HepG2 (cell line): ENCODE results near the gene HOMEZ. TPM values are rescaled to one million over a fixed set of nuclear protein-coding genes. Genes with fewer than 3 reads are reported as not detected.

ENCODE experiments used
- ATAD3A ChIP-seq: sonication (generic); formaldehyde crosslinking; IDR thresholded peaks from 2 replicates; pipeline ENCODE4 v1.4.0; 2020; ENCODE audit warnings: missing genetic modification reagents
- EHMT2 ChIP-seq: fragments of 200-600 bp; sonication (generic); IDR thresholded peaks from 2 replicates; pipeline ENCODE4 v1.7.0; 2017; ENCODE audit warnings: antibody characterized with exemption, low read depth, low read length, borderline replicate concordance
- ELF4 ChIP-seq: sonication (generic); formaldehyde crosslinking; IDR thresholded peaks from 2 replicates; pipeline ENCODE4 v1.5.0; 2020; ENCODE audit warnings: missing genetic modification reagents, mild to moderate bottlenecking, moderate library complexity, borderline replicate concordance
- FOXJ3 ChIP-seq: sonication (generic); formaldehyde crosslinking; IDR thresholded peaks from 2 replicates; pipeline ENCODE4 v1.4.0; 2020; ENCODE audit warnings: missing genetic modification reagents, mild to moderate bottlenecking, borderline replicate concordance
- KDM5B ChIP-seq: sonication (generic); formaldehyde crosslinking; IDR thresholded peaks from 2 replicates; pipeline ENCODE4 v1.4.0; 2020; ENCODE audit warnings: missing genetic modification reagents, mild to moderate bottlenecking, borderline replicate concordance
- NFIC ChIP-seq: IDR thresholded peaks from 2 replicates; pipeline ENCODE4 v1.6.1; 2012; ENCODE audit warnings: mild to moderate bottlenecking, low read length, inconsistent platforms
- PHF21A ChIP-seq: sonication (generic); formaldehyde crosslinking; IDR thresholded peaks from 2 replicates; pipeline ENCODE4 v1.5.0; 2020; ENCODE audit warnings: mild to moderate bottlenecking, missing genetic modification reagents
- RARG ChIP-seq: sonication (generic); formaldehyde crosslinking; IDR thresholded peaks from 2 replicates; pipeline ENCODE4 v1.4.0; 2020; ENCODE audit warnings: low read depth, mild to moderate bottlenecking, missing genetic modification reagents
- THAP8 ChIP-seq: sonication (generic); formaldehyde crosslinking; IDR thresholded peaks from 2 replicates; pipeline ENCODE4 v1.5.1; 2020; ENCODE audit warnings: missing genetic modification reagents, mild to moderate bottlenecking, borderline replicate concordance
- TOPORS ChIP-seq: sonication (generic); formaldehyde crosslinking; IDR thresholded peaks from 2 replicates; pipeline ENCODE4 v1.8.0; 2023; ENCODE audit warnings: mild to moderate bottlenecking, missing genetic modification reagents
- ZFP36L2 ChIP-seq: sonication (generic); formaldehyde crosslinking; IDR thresholded peaks from 2 replicates; pipeline ENCODE4 v1.4.0; 2020; ENCODE audit warnings: missing genetic modification reagents
- ZNF142 ChIP-seq: sonication (generic); formaldehyde crosslinking; IDR thresholded peaks from 2 replicates; pipeline ENCODE4 v1.4.0; 2020; ENCODE audit warnings: missing genetic modification reagents
- ZNF30 ChIP-seq: sonication (generic); formaldehyde crosslinking; IDR thresholded peaks from 2 replicates; pipeline ENCODE4 v1.5.0; 2020; ENCODE audit warnings: mild to moderate bottlenecking, missing genetic modification reagents
- ZNF503 ChIP-seq: sonication (generic); formaldehyde crosslinking; IDR thresholded peaks from 2 replicates; pipeline ENCODE4 v1.4.0; 2020; ENCODE audit warnings: missing genetic modification reagents
- ZNF564 ChIP-seq: sonication (generic); formaldehyde crosslinking; IDR thresholded peaks from 2 replicates; pipeline ENCODE4 v1.8.1; 2023; ENCODE audit warnings: mild to moderate bottlenecking, missing genetic modification reagents
- polyA plus RNA-seq, 8 experiments: library from polyadenylated mRNA; depleted of rRNA in 3 of 8; stranded (reverse) in 7 of 8; unstranded in 1 of 8; fragments of >200 nt; fragmentation: Illumina TruSeq in 4 of 8; extraction: Trizol in 4 of 8; gene quantifications; 2 replicates each; pipeline versions ENCODE4 v1.2.1 to v1.2.3, GENCODE V29; 2011 to 2016; ENCODE audit warnings: low read depth in 4 of 8, missing spikeins in 1 of 8, mixed read lengths in 1 of 8; ENCODE audit not compliant: insufficient read depth in 1 of 8
- total RNA-seq, 5 experiments: library from RNA; depleted of rRNA; stranded (reverse); fragments of >200 nt; fragmentation: Illumina TruSeq; extraction: Trizol; gene quantifications; 2 replicates each; pipeline ENCODE4 v1.2.3, GENCODE V29; 2016; ENCODE audit warnings: low read depth in 1 of 5
- TF ChIP-seq, protein P1 (sequence below): sonication (generic); formaldehyde crosslinking; IDR thresholded peaks from 2 replicates; pipeline ENCODE4 v1.8.0; 2022; ENCODE audit warnings: mild to moderate bottlenecking, missing genetic modification reagents, borderline replicate concordance
- TF ChIP-seq, protein P2 (sequence below): sonication (generic); formaldehyde crosslinking; IDR thresholded peaks from 2 replicates; pipeline ENCODE4 v1.5.0; 2020; ENCODE audit warnings: mild to moderate bottlenecking, missing genetic modification reagents

HOMEZ gene
- total and polyA plus RNA-seq, 2 of the 13 experiments (the other 11 are each of a cell fraction or from before 2014, with no cell fraction given) = 14.5 to 31.8 TPM

DNA sequence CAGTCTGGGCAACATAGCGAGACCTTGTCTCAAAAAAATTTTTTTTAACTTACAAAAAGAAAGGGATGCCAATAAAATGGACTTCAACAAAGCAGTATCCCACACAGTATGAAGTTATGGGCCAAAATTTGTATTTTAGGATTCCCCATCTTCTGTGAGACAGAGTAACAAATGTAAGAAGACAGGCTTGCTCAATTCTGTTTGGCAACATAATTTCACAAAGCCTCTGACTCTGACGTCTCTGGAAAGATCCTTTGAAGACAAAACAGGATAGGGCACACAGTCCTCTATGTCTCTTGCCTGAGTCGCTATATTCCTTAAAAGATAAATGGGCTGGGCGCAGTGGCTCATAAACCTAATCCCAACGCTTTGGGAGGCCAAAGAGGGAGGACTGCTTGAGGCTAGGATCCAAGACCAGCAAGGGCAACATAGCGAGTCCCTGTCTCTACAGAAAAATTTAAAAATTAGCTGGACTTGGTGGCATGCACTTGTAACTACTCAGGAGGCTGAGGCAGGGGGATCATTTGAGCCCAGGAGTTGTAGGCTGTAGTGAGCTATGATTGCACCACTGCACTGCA lies 1.1 kb upstream of the HOMEZ start (continued):
- TF ChIP-seq ELF4 (CRISPR knock-in tag) (0 out of 2 replicates have a peak, but pooled peaks have one; percentile 17), EHMT2 (peak; percentile 82; the same call in 1 of the 2 replicates), PHF21A (CRISPR knock-in tag) (no peak), ZNF142 (peak; percentile 4; the same call in 1 of the 2 replicates), ZNF503 (CRISPR knock-in tag) (0 out of 2 replicates have a peak, but pooled peaks have one; percentile 13), FOXJ3 (CRISPR knock-in tag) (no peak), NFIC (0 out of 2 replicates have a peak, but pooled peaks have one; percentile 4), KDM5B (CRISPR knock-in tag) (no peak), RARG (CRISPR knock-in tag) (0 out of 2 replicates have a peak, but pooled peaks have one; percentile 37), ZNF30 (CRISPR knock-in tag) (no peak), ZNF564 (CRISPR knock-in tag) (no peak), ZFP36L2 (CRISPR knock-in tag) (no peak), THAP8 (CRISPR knock-in tag) (peak; percentile 62; the same call in 1 of the 2 replicates), ATAD3A (CRISPR knock-in tag) (no peak), TOPORS (0 out of 2 replicates have a peak, but pooled peaks have one; percentile 24)
- TF ChIP-seq, protein P1, sequence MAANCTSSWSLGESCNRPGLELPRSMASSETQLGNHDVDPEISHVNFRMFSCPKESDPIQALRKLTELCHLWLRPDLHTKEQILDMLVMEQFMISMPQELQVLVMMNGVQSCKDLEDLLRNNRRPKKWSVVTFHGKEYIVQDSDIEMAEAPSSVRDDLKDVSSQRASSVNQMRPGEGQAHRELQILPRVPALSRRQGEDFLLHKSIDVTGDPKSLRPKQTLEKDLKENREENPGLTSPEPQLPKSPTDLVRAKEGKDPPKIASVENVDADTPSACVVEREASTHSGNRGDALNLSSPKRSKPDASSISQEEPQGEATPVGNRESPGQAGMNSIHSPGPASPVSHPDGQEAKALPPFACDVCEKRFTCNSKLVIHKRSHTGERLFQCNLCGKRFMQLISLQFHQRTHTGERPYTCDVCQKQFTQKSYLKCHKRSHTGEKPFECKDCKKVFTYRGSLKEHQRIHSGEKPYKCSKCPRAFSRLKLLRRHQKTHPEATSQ (CRISPR knock-in tag) = 0 out of 2 replicates have a peak, but pooled peaks have one; percentile 26
- TF ChIP-seq, protein P2, sequence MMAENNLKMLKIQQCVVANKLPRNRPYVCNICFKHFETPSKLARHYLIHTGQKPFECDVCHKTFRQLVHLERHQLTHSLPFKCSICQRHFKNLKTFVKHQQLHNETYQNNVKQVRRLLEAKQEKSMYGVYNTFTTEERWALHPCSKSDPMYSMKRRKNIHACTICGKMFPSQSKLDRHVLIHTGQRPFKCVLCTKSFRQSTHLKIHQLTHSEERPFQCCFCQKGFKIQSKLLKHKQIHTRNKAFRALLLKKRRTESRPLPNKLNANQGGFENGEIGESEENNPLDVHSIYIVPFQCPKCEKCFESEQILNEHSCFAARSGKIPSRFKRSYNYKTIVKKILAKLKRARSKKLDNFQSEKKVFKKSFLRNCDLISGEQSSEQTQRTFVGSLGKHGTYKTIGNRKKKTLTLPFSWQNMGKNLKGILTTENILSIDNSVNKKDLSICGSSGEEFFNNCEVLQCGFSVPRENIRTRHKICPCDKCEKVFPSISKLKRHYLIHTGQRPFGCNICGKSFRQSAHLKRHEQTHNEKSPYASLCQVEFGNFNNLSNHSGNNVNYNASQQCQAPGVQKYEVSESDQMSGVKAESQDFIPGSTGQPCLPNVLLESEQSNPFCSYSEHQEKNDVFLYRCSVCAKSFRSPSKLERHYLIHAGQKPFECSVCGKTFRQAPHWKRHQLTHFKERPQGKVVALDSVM (CRISPR knock-in tag) = 0 out of 2 replicates have a peak, but pooled peaks have one; percentile 42
- TF ChIP-seq, all 625 proteins: peak for 23
